ENCODE results near the gene KLF16.

KLF16 gene

GRCh38 chr19:1864480-1865171 lies 1.2 kb upstream of the KLF16 start:
- peak overlapping the region; percentile 78 for H3K4me3 ChIP-seq (ENCODE audit: low read depth, low read length)
- peak; percentile 53 for DNase-seq (ENCODE audit: low read depth)
- TF ChIP-seq CTCF (conservative IDR thresholded peaks at IDR 0.05; ENCODE audit: low read depth, low read length) = peak; percentile 61

GRCh38 chr19:1863638-1864479 lies 480 bp upstream of the KLF16 start:
- DNase-seq (ENCODE audit: low read depth) = peak; percentile 95
- TF ChIP-seq CTCF (conservative IDR thresholded peaks at IDR 0.05; ENCODE audit: low read depth, low read length) = no peak
- H3K4me3 ChIP-seq (ENCODE audit: low read depth, low read length) = peak overlapping the region; percentile 86

GRCh38 chr19:1862424-1863327 lies 703 bp downstream of the KLF16 start:
- no peak for DNase-seq (ENCODE audit: low read depth)
- peak overlapping the region; percentile 86 for H3K4me3 ChIP-seq (ENCODE audit: low read depth, low read length)
- TF ChIP-seq CTCF (conservative IDR thresholded peaks at IDR 0.05; ENCODE audit: low read depth, low read length) = no peak

- peak overlapping the region; percentile 86 for H3K4me3 ChIP-seq (ENCODE audit: low read depth, low read length)
- no peak for DNase-seq (ENCODE audit: low read depth)
- no peak for TF ChIP-seq CTCF (conservative IDR thresholded peaks at IDR 0.05; ENCODE audit: low read depth, low read length)
Observed at GRCh38 chr19:1862068-1862423, 1.3 kb downstream of the KLF16 start.

- no peak for TF ChIP-seq CTCF (conservative IDR thresholded peaks at IDR 0.05; ENCODE audit: low read depth, low read length)
- H3K4me3 ChIP-seq (ENCODE audit: low read depth, low read length) = peak overlapping the region; percentile 86
- no peak for DNase-seq (ENCODE audit: low read depth)
Observed at GRCh38 chr19:1861599-1862031, 1.8 kb downstream of the KLF16 start.

GRCh38 chr19:1860821-1861598 lies 2.4 kb downstream of the KLF16 start:
- DNase-seq (ENCODE audit: low read depth) = no peak
- TF ChIP-seq CTCF (conservative IDR thresholded peaks at IDR 0.05; ENCODE audit: low read depth, low read length) = no peak
- peak overlapping the region; percentile 86 for H3K4me3 ChIP-seq (ENCODE audit: low read depth, low read length)

Data from choroid plexus epithelial cell (primary cell).